Measurements from ENCODE around the gene HIGD1C.
"Not testable (repeated sequence)": the region's sequence is repeated elsewhere in the genome, so short reads cannot be mapped to it uniquely, and the experiment has no call there.

HIGD1C gene

GRCh38 chr12:50924439-50925341 lies 27.7 kb upstream of the HIGD1C start:
- DNase-seq (ENCODE audit: insufficient read length, low spot score) (peak; percentile 30), FAIRE-seq (peak; percentile 66)
- TF ChIP-seq POU2F2 (IDR thresholded peaks at IDR 0.05; ENCODE audit: low read depth, low read length) (peak; percentile 25; the same call in 1 of the 2 replicates), POLR2A (IDR thresholded peaks at IDR 0.05; ENCODE audit: low read depth, low read length) (no peak; the same call in 1 of the 2 replicates), TAF1 (IDR thresholded peaks at IDR 0.05; ENCODE audit: low read depth, low read length) (no peak), SPI1 (IDR thresholded peaks at IDR 0.05; ENCODE audit: low read depth, low read length) (peak; percentile 93), PAX5 (IDR thresholded peaks at IDR 0.05; ENCODE audit: insufficient read depth, low read length, severe bottlenecking) (peak; percentile 99), POLR2AphosphoS5 (IDR thresholded peaks at IDR 0.05; ENCODE audit: low read depth, low read length) (peak; percentile 50; the same call in 1 of the 2 replicates)

- no peak for TF ChIP-seq SPI1 (IDR thresholded peaks at IDR 0.05; ENCODE audit: low read depth, low read length)
- TF ChIP-seq POLR2A (IDR thresholded peaks at IDR 0.05; ENCODE audit: low read depth, low read length) = no peak
- no peak for TF ChIP-seq POU2F2 (IDR thresholded peaks at IDR 0.05; ENCODE audit: low read depth, low read length)
- no peak for TF ChIP-seq PAX5 (IDR thresholded peaks at IDR 0.05; ENCODE audit: insufficient read depth, low read length, severe bottlenecking)
- no peak for TF ChIP-seq TAF1 (IDR thresholded peaks at IDR 0.05; ENCODE audit: low read depth, low read length)
- TF ChIP-seq POLR2AphosphoS5 (IDR thresholded peaks at IDR 0.05; ENCODE audit: low read depth, low read length) = no peak
- FAIRE-seq (peak; percentile 69), DNase-seq (ENCODE audit: insufficient read length, low spot score) (no peak)
Measured at GRCh38 chr12:50925342-50925651, 27.0 kb upstream of the HIGD1C start.

- no peak for DNase-seq (ENCODE audit: insufficient read length, low spot score)
- TF ChIP-seq TAF1 (IDR thresholded peaks at IDR 0.05; ENCODE audit: low read depth, low read length) = no peak
- TF ChIP-seq POLR2AphosphoS5 (IDR thresholded peaks at IDR 0.05; ENCODE audit: low read depth, low read length) = no peak
- no peak for TF ChIP-seq SPI1 (IDR thresholded peaks at IDR 0.05; ENCODE audit: low read depth, low read length)
- no peak for TF ChIP-seq POLR2A (IDR thresholded peaks at IDR 0.05; ENCODE audit: low read depth, low read length)
- no peak for TF ChIP-seq PAX5 (IDR thresholded peaks at IDR 0.05; ENCODE audit: insufficient read depth, low read length, severe bottlenecking)
- no peak for TF ChIP-seq POU2F2 (IDR thresholded peaks at IDR 0.05; ENCODE audit: low read depth, low read length)
- FAIRE-seq = no peak
Measured at GRCh38 chr12:50925920-50926319, 26.4 kb upstream of the HIGD1C start.

GRCh38 chr12:50926415-50926814 lies 25.9 kb upstream of the HIGD1C start:
- FAIRE-seq = no peak
- TF ChIP-seq POLR2AphosphoS5 (IDR thresholded peaks at IDR 0.05; ENCODE audit: low read depth, low read length) = no peak
- no peak for TF ChIP-seq SPI1 (IDR thresholded peaks at IDR 0.05; ENCODE audit: low read depth, low read length)
- TF ChIP-seq POU2F2 (IDR thresholded peaks at IDR 0.05; ENCODE audit: low read depth, low read length) = no peak
- no peak for TF ChIP-seq PAX5 (IDR thresholded peaks at IDR 0.05; ENCODE audit: insufficient read depth, low read length, severe bottlenecking)
- TF ChIP-seq TAF1 (IDR thresholded peaks at IDR 0.05; ENCODE audit: low read depth, low read length) = no peak
- no peak for TF ChIP-seq POLR2A (IDR thresholded peaks at IDR 0.05; ENCODE audit: low read depth, low read length)
- no peak for DNase-seq (ENCODE audit: insufficient read length, low spot score)

- DNase-seq (ENCODE audit: insufficient read length, low spot score); FAIRE-seq: not testable (repeated sequence)
Measured at GRCh38 chr12:50926932-50927331, 25.4 kb upstream of the HIGD1C start.

- DNase-seq (ENCODE audit: insufficient read length, low spot score) = no peak
- TF ChIP-seq TAF1 (IDR thresholded peaks at IDR 0.05; ENCODE audit: low read depth, low read length) = no peak
- no peak for TF ChIP-seq POU2F2 (IDR thresholded peaks at IDR 0.05; ENCODE audit: low read depth, low read length)
- TF ChIP-seq PAX5 (IDR thresholded peaks at IDR 0.05; ENCODE audit: insufficient read depth, low read length, severe bottlenecking) = no peak
- no peak for FAIRE-seq
Measured at GRCh38 chr12:50927356-50927755, 25.0 kb upstream of the HIGD1C start.

GRCh38 chr12:50927766-50928224 lies 24.5 kb upstream of the HIGD1C start:
- no peak for FAIRE-seq
- DNase-seq (ENCODE audit: insufficient read length, low spot score) = no peak
- no peak for TF ChIP-seq POLR2AphosphoS5 (IDR thresholded peaks at IDR 0.05; ENCODE audit: low read depth, low read length)
- TF ChIP-seq POU2F2 (IDR thresholded peaks at IDR 0.05; ENCODE audit: low read depth, low read length) = peak; percentile 38; the same call in 1 of the 2 replicates

GRCh38 chr12:50928392-50928791 lies 24.0 kb upstream of the HIGD1C start:
- DNase-seq (ENCODE audit: insufficient read length, low spot score) = no peak
- peak; percentile 9 for FAIRE-seq
- TF ChIP-seq POU2F2 (IDR thresholded peaks at IDR 0.05; ENCODE audit: low read depth, low read length) (no peak), PAX5 (IDR thresholded peaks at IDR 0.05; ENCODE audit: insufficient read depth, low read length, severe bottlenecking) (no peak), POLR2A (IDR thresholded peaks at IDR 0.05; ENCODE audit: low read depth, low read length) (no peak), SPI1 (IDR thresholded peaks at IDR 0.05; ENCODE audit: low read depth, low read length) (no peak), TAF1 (IDR thresholded peaks at IDR 0.05; ENCODE audit: low read depth, low read length) (no peak), POLR2AphosphoS5 (IDR thresholded peaks at IDR 0.05; ENCODE audit: low read depth, low read length) (no peak)

- no peak for FAIRE-seq
- no peak for DNase-seq (ENCODE audit: insufficient read length, low spot score)
- TF ChIP-seq POLR2AphosphoS5 (IDR thresholded peaks at IDR 0.05; ENCODE audit: low read depth, low read length) = no peak
- TF ChIP-seq POLR2A (IDR thresholded peaks at IDR 0.05; ENCODE audit: low read depth, low read length) = no peak
- no peak for TF ChIP-seq TAF1 (IDR thresholded peaks at IDR 0.05; ENCODE audit: low read depth, low read length)
- TF ChIP-seq PAX5 (IDR thresholded peaks at IDR 0.05; ENCODE audit: insufficient read depth, low read length, severe bottlenecking) = no peak
- no peak for TF ChIP-seq POU2F2 (IDR thresholded peaks at IDR 0.05; ENCODE audit: low read depth, low read length)
- TF ChIP-seq SPI1 (IDR thresholded peaks at IDR 0.05; ENCODE audit: low read depth, low read length) = no peak
Measured at GRCh38 chr12:50929831-50930230, 22.5 kb upstream of the HIGD1C start.

GRCh38 chr12:50930477-50930876 lies 21.9 kb upstream of the HIGD1C start:
- not testable (repeated sequence) for FAIRE-seq

More at GRCh38 chr12:50930477-50930876, 21.9 kb upstream of the HIGD1C start:
- DNase-seq (ENCODE audit: insufficient read length, low spot score) = not testable (repeated sequence)

Measured in GM12891 (cell line).